ENCODE results near the gene CEP192. TPM values are rescaled to one million over a fixed set of nuclear protein-coding genes. Genes with fewer than 3 reads are reported as not detected.
A peak's percentile ranks its signal among the peaks of the same experiment; 100 is the strongest.

Gene CEP192, protein sequence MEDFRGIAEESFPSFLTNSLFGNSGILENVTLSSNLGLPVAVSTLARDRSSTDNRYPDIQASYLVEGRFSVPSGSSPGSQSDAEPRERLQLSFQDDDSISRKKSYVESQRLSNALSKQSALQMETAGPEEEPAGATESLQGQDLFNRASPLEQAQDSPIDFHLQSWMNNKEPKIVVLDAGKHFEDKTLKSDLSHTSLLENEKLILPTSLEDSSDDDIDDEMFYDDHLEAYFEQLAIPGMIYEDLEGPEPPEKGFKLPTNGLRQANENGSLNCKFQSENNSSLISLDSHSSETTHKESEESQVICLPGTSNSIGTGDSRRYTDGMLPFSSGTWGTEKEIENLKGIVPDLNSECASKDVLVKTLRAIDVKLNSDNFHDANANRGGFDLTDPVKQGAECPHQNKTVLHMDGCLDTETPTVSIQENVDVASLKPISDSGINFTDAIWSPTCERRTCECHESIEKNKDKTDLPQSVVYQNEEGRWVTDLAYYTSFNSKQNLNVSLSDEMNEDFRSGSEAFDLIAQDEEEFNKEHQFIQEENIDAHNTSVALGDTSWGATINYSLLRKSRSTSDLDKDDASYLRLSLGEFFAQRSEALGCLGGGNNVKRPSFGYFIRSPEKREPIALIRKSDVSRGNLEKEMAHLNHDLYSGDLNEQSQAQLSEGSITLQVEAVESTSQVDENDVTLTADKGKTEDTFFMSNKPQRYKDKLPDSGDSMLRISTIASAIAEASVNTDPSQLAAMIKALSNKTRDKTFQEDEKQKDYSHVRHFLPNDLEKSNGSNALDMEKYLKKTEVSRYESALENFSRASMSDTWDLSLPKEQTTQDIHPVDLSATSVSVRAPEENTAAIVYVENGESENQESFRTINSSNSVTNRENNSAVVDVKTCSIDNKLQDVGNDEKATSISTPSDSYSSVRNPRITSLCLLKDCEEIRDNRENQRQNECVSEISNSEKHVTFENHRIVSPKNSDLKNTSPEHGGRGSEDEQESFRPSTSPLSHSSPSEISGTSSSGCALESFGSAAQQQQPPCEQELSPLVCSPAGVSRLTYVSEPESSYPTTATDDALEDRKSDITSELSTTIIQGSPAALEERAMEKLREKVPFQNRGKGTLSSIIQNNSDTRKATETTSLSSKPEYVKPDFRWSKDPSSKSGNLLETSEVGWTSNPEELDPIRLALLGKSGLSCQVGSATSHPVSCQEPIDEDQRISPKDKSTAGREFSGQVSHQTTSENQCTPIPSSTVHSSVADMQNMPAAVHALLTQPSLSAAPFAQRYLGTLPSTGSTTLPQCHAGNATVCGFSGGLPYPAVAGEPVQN (N-terminal part only)
- total RNA-seq, result 10 to 100 TPM; 16.5 to 41.2 (median 30.0) TPM

DNA sequence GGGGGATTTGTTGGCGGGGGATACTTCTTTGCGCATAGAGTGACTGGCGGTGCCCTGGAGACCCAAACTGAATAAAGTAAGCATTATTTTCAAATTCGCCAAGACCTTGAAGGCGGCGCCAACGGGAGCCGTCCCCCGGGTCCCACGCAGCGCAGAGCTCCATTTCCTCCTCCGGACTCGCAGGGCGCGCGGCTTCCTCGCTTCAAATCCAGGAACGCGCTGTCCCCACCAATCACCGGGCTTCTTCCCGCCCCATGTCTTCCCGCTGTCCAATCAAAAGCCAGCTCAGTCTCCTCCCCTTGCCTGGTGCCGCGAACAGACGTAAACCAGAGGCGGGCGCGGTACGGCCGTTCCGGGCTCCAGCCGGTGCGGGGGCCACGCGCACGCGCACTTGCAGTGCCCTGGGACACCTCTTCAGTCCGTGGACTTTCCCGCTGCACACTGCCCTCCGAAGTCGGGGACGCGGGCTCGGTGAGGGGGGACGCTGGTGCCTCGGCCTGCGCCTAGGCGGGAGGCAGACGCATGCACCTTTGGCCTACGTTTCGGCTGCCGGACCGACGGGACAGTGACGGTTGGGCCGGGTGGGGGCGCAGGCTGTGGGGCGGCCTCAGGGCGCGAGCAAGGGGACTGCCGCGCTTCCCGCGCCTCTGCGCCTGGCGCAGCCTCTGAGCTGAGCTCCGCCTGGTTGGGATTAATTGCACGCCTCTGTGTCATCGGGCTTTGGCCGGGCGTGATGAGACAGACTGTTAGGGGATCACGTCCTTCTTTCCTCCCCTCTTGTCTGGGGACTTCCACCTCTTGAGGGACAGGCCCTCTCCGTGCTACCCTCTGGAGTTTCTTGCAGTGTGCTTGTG is at the start of gene CEP192:
TSS of gene CEP192 (plus strand) at position 396 of the 854 bp plus-strand sequence. CDS start 8,063 bp downstream, outside the sequence.
- WGBS, 2 donors, result 0% methylated on average over 29 to 62 of the region's 73 CpGs
- DNase-seq (ENCODE audit: low spot score in 2 of 2), result peak; percentile 94 to 97
- Histone ChIP-seq H3K36me3 (no peaks in the 10 kb centered on the region), H3K27me3 (no peaks in the 10 kb centered on the region), H3K9me3 (no peaks in the 10 kb centered on the region), H3K4me1 (peaks cover 0 to 31% (median 8%) of the 10 kb centered on the region in 4 donors), H3K4me3 (peak within 1 kb of the TSS; percentile 67 to 88 (median 86)), H3K27ac (peak within 1 kb of the TSS in 3 of 4 donors; percentile 77 to 89 (median 82))
- TF ChIP-seq, protein P1, sequence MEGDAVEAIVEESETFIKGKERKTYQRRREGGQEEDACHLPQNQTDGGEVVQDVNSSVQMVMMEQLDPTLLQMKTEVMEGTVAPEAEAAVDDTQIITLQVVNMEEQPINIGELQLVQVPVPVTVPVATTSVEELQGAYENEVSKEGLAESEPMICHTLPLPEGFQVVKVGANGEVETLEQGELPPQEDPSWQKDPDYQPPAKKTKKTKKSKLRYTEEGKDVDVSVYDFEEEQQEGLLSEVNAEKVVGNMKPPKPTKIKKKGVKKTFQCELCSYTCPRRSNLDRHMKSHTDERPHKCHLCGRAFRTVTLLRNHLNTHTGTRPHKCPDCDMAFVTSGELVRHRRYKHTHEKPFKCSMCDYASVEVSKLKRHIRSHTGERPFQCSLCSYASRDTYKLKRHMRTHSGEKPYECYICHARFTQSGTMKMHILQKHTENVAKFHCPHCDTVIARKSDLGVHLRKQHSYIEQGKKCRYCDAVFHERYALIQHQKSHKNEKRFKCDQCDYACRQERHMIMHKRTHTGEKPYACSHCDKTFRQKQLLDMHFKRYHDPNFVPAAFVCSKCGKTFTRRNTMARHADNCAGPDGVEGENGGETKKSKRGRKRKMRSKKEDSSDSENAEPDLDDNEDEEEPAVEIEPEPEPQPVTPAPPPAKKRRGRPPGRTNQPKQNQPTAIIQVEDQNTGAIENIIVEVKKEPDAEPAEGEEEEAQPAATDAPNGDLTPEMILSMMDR (IDR thresholded peaks at IDR 0.05), result peak in 1 of 5 experiments; percentile 28
- TF ChIP-seq POLR2A (IDR thresholded peaks at IDR 0.05) (peak; percentile 25 to 63), EP300 (IDR thresholded peaks at IDR 0.05) (peak; percentile 77 to 87)

DNA sequence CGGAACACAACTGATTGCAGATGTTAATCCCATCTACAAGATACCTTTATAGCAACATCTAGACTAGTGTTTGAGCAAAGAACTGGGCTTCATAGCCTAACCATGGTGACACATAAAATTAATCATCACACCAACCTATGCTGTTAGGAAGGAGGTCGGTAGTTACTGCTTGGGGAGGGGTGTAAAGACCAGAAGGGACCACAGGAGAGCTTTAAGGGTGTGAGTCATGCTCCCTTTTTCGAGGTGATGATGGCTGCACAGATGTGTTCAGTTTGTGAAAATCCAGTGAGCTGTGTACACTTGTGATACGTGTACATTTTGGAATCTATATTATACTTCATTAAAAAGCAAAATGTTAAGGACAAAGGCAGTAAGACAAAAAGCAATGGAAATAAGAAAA is 47.9 kb upstream of the CEP192 start:
- DNase-seq (ENCODE audit: low spot score in 2 of 2), result no peak
- peaks cover 0 to 17% (median 10%) of the 10 kb centered on the region in 4 donors for H3K4me1 ChIP-seq
- 75 to 80% methylated on average over 4 of the region's 4 CpGs for WGBS, 2 donors
- no peaks in the 10 kb centered on the region for H3K36me3 ChIP-seq
- H3K27me3 ChIP-seq, result no peaks in the 10 kb centered on the region
- H3K9me3 ChIP-seq, result no peaks in the 10 kb centered on the region
- no peak overlapping the region for H3K27ac ChIP-seq
- no peak overlapping the region for H3K4me3 ChIP-seq
- TF ChIP-seq, protein P1 (IDR thresholded peaks at IDR 0.05), result no peak

DNA sequence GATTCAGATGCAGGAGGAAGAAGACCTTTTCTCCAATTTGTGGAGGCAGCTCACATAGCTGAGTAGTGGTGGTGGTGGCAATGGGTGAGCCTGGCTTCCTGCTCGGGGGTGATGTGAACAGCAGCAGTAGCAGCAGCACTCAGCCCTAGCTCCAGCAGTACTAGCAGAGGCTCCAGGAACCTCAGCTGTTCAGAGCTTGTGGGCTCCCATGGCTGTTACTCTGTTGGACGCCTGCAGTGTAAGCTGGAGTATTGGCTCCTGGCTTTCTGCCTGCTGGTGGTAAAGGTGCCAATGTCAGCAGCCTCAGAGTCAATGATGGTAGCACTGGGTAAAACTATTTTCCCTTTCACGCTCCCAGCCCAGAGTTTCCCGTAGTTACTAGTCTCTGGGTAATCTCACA is 46.5 kb upstream of the CEP192 start:
- Histone ChIP-seq H3K9me3 (no peaks in the 10 kb centered on the region), H3K27me3 (no peaks in the 10 kb centered on the region), H3K4me1 (peaks cover 0 to 24% (median 12%) of the 10 kb centered on the region in 4 donors), H3K36me3 (no peaks in the 10 kb centered on the region), H3K27ac (peak overlapping the region in 1 of 4 donors; percentile 6), H3K4me3 (no peak overlapping the region)
- DNase-seq (ENCODE audit: low spot score in 2 of 2), result peak in 1 of 2 donors; percentile 27
- 32 to 43% methylated on average over 4 of the region's 4 CpGs for WGBS, 2 donors
- TF ChIP-seq POLR2A (IDR thresholded peaks at IDR 0.05), result no peak
- TF ChIP-seq, protein P1 (IDR thresholded peaks at IDR 0.05), result no peak
- TF ChIP-seq EP300 (IDR thresholded peaks at IDR 0.05), result no peak

DNA sequence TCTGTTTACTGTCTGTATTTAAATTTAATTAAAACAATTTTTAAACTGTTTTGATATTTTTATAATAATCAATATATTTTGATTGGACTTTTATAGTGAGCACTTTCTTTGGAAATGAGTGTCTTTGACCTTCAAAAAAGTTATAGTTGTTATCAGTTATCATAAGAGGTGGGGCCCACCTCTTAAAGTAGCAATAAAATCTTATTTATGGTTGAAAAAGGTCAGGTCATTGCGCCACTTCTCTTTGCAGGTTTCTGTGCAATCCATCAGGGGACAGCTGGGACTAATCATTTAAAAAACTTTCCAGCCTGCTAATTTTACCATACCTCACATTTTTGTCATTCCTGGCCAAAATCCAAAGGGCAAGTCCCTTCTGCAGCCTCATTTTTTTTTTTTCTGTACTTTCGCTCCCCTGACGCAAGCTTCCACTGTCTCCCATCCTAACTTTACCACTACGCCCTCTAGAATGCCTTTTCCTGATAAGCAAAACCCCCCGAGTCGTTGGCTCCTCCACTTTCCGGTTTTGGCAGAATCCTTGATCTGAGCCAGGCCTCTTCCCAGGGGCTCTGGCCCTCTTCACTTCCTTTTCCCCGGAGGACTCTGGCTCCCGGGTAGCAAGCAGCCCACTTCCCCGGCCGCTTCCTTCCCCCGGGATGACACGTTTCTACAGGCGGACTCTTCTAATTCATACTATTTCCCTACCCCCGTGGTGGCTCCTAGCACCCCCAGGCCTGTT is 44.4 kb upstream of the CEP192 start:
- Histone ChIP-seq H3K4me1 (peaks cover 0 to 42% (median 13%) of the 10 kb centered on the region in 4 donors), H3K4me3 (peak overlapping the region; percentile 66 to 83 (median 80)), H3K27me3 (no peaks in the 10 kb centered on the region), H3K9me3 (no peaks in the 10 kb centered on the region), H3K36me3 (no peaks in the 10 kb centered on the region), H3K27ac (peak overlapping the region; percentile 90 to 99 (median 95))
- WGBS, 2 donors, result 7 to 8% methylated on average over 15 of the region's 15 CpGs
- peak in 1 of 2 donors; percentile 14 for DNase-seq (ENCODE audit: low spot score in 2 of 2)
- no peak for TF ChIP-seq POLR2A (IDR thresholded peaks at IDR 0.05)
- TF ChIP-seq, protein P1 (IDR thresholded peaks at IDR 0.05), result no peak
- TF ChIP-seq EP300 (IDR thresholded peaks at IDR 0.05), result no peak

Measured in tibial nerve (tissue), 4 donors.